Astrocyte (in vitro differentiated cells and primary cell): Measurements from ENCODE around the gene RHBDL1. TPM values are rescaled to one million over a fixed set of nuclear protein-coding genes. Genes with fewer than 3 reads are reported as not detected.
A peak's percentile ranks its signal among the peaks of the same experiment; 100 is the strongest.

Experiments
- DNase-seq: peaks from one replicate; pipeline ENCODE4 v3.0.0-alpha.2; 2010; ENCODE audit warnings: low read depth
- FAIRE-seq: peaks from 2 replicates; lab custom pipeline; 2011; peaks lifted over from hg19 to GRCh38; lab: Jason Lieb, UNC
- H2AFZ ChIP-seq: 2 replicates; pipeline ENCODE4 v1.6.0; 2012; ENCODE audit warnings: low read depth, low read length, inconsistent platforms
- H3K27ac ChIP-seq: 2 replicates; pipeline ENCODE4 v1.5.1; 2011; ENCODE audit warnings: low read depth, low read length, inconsistent platforms
- H3K27me3 ChIP-seq: 2 replicates; pipeline ENCODE4 v1.6.0; 2011; ENCODE audit warnings: low read length, inconsistent platforms; ENCODE audit not compliant: insufficient read depth
- H3K36me3 ChIP-seq: 2 replicates; pipeline ENCODE4 v1.5.1; 2011; ENCODE audit warnings: low read length, inconsistent platforms; ENCODE audit not compliant: insufficient read depth
- H3K4me1 ChIP-seq: 2 replicates; pipeline ENCODE4 v1.5.1; 2011; ENCODE audit warnings: low read length, inconsistent platforms; ENCODE audit not compliant: insufficient read depth
- H3K4me2 ChIP-seq: 2 replicates; pipeline ENCODE4 v1.6.0; 2012; ENCODE audit warnings: low read length, inconsistent platforms
- H3K4me3 ChIP-seq: 2 replicates; pipeline ENCODE4 v1.5.1; 2011; ENCODE audit warnings: low read depth, mild to moderate bottlenecking, low read length, inconsistent platforms; ENCODE audit not compliant: insufficient read depth
- H3K79me2 ChIP-seq: 2 replicates; pipeline ENCODE4 v1.6.0; 2012; ENCODE audit warnings: mild to moderate bottlenecking, low read length, inconsistent platforms; ENCODE audit not compliant: insufficient read depth
- H3K9ac ChIP-seq: 2 replicates; pipeline ENCODE4 v1.6.0; 2012; ENCODE audit warnings: mild to moderate bottlenecking, low read length, inconsistent platforms
- H3K9me3 ChIP-seq: 2 replicates; pipeline ENCODE4 v1.5.1; 2012; ENCODE audit warnings: low read depth, mild to moderate bottlenecking, low read length, inconsistent platforms; ENCODE audit not compliant: insufficient read depth
- H4K20me1 ChIP-seq: 2 replicates; pipeline ENCODE4 v1.6.0; 2012; ENCODE audit warnings: low read length, inconsistent platforms; ENCODE audit not compliant: insufficient read depth
- H3K27ac Mint-ChIP-seq: one replicate; pipeline ENCODE4 v1.8.0; 2021; ENCODE audit warnings: mild to moderate bottlenecking, mixed read lengths; ENCODE audit not compliant: unreplicated experiment
- H3K27me3 Mint-ChIP-seq: one replicate; pipeline ENCODE4 v1.8.0; 2021; ENCODE audit warnings: low read depth, mixed read lengths; ENCODE audit not compliant: unreplicated experiment
- H3K36me3 Mint-ChIP-seq: one replicate; pipeline ENCODE4 v1.8.0; 2021; ENCODE audit warnings: low read depth, mixed read lengths; ENCODE audit not compliant: unreplicated experiment
- H3K4me1 Mint-ChIP-seq: one replicate; pipeline ENCODE4 v1.8.0; 2021; ENCODE audit warnings: low read depth, mixed read lengths; ENCODE audit not compliant: unreplicated experiment
- H3K4me3 Mint-ChIP-seq: one replicate; pipeline ENCODE4 v1.8.0; 2021; ENCODE audit warnings: mild to moderate bottlenecking, moderate library complexity, mixed read lengths; ENCODE audit not compliant: unreplicated experiment
- H3K9me3 Mint-ChIP-seq: one replicate; pipeline ENCODE4 v1.8.0; 2021; ENCODE audit warnings: mild to moderate bottlenecking, mixed read lengths; ENCODE audit not compliant: unreplicated experiment
- CTCF ChIP-seq: IDR thresholded peaks from 2 replicates; pipeline ENCODE4 v1.5.1; 2011; ENCODE audit warnings: low read depth, mild to moderate bottlenecking, inconsistent platforms, low read length, moderate library complexity; ENCODE audit not compliant: insufficient read depth
- EZH2 ChIP-seq: IDR thresholded peaks from 2 replicates; pipeline ENCODE4 v1.6.1; 2012; ENCODE audit warnings: mild to moderate bottlenecking, low read length, inconsistent platforms; ENCODE audit not compliant: insufficient read depth
- total RNA-seq: library from RNA; stranded (reverse); gene quantifications from 2 replicates; pipeline ENCODE4 v1.2.1, GENCODE V29; 2021

The RHBDL1 gene
- total RNA-seq, 1 donor from 2014 or later, result 4.9 TPM

DNA sequence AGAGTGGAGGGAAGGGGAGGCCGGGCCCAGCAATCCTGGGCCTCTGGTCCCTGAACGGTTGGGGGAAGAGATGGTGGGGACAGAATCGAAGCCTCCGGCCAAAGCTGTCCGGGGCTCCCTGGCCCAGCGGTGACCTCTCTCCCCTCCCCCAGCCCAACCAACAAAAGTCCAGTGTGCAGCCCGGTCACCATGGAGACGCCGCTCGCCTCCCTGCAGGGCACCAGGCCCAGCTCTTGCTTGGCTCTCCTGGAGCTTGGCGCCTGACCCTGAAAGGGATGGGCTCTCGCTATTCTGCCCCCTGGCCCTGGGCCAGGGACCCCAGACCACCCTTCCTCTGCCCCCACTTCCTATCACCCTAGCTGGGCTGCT, 40.7 kb downstream of the RHBDL1 start:
- H3K79me2 ChIP-seq, result peaks cover 7% of the 10 kb centered on the region
- peak overlapping the region; percentile 90 for H3K4me2 ChIP-seq
- peak overlapping the region; percentile 60 for H2AFZ ChIP-seq
- FAIRE-seq, result no peak
- H3K9me3 ChIP-seq, result no peaks in the 10 kb centered on the region
- Mint-ChIP-seq H3K9me3 (no peaks in the 10 kb centered on the region), H3K36me3 (no peaks in the 10 kb centered on the region), H3K27ac (no peak overlapping the region), H3K4me1 (peaks cover 6% of the 10 kb centered on the region), H3K27me3 (no peaks in the 10 kb centered on the region), H3K4me3 (peak overlapping the region; percentile 80)
- peak overlapping the region; percentile 52 for H3K9ac ChIP-seq
- peaks cover 37% of the 10 kb centered on the region for H4K20me1 ChIP-seq
- H3K4me1 ChIP-seq, result peaks cover 29% of the 10 kb centered on the region
- TF ChIP-seq CTCF, result no peak
- no peak for TF ChIP-seq EZH2
- peak; percentile 29 for DNase-seq
- H3K27me3 ChIP-seq, result no peaks in the 10 kb centered on the region
- no peaks in the 10 kb centered on the region for H3K36me3 ChIP-seq
- H3K27ac ChIP-seq, result no peak overlapping the region
- H3K4me3 ChIP-seq, result peak overlapping the region; percentile 54

DNA sequence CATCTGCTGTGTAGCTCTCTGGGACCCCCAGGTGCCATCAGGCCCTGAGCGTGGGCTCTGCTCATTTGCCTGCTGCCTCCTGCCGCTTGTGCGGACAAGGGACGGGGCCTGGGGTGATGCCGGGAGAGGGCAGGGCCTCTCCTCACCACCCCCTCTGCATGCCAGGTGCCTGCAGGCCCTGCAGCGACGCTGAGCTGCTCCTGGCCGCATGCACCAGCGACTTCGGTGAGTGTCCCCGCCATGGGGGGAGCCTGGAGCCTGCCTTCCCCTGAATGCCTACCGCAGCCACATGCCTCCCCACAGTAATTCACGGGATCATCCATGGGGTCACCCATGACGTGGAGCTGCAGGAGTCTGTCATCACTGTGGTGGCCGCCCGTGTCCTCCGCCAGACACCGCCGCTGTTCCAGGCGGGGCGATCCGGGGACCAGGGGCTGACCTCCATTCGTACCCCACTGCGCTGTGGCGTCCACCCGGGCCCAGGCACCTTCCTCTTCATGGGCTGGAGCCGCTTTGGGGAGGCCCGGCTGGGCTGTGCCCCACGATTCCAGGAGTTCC, 41.4 kb downstream of the RHBDL1 start:
- no peaks in the 10 kb centered on the region for H3K9me3 ChIP-seq
- H3K27me3 Mint-ChIP-seq, result no peaks in the 10 kb centered on the region
- peak overlapping the region; percentile 80 for H3K4me3 Mint-ChIP-seq
- DNase-seq, result no peak
- no peaks in the 10 kb centered on the region for H3K27me3 ChIP-seq
- no peak overlapping the region for H3K4me3 ChIP-seq
- H4K20me1 ChIP-seq, result peaks cover 41% of the 10 kb centered on the region
- no peak overlapping the region for H3K27ac Mint-ChIP-seq
- H3K36me3 Mint-ChIP-seq, result no peaks in the 10 kb centered on the region
- no peaks in the 10 kb centered on the region for H3K9me3 Mint-ChIP-seq
- no peak for FAIRE-seq
- peaks cover 5% of the 10 kb centered on the region for H3K4me1 Mint-ChIP-seq
- no peak overlapping the region for H3K27ac ChIP-seq
- H3K4me2 ChIP-seq, result peak overlapping the region; percentile 90
- H3K79me2 ChIP-seq, result peaks cover 7% of the 10 kb centered on the region
- no peak overlapping the region for H2AFZ ChIP-seq
- H3K4me1 ChIP-seq, result peaks cover 35% of the 10 kb centered on the region
- no peak for TF ChIP-seq EZH2
- TF ChIP-seq CTCF, result no peak
- H3K9ac ChIP-seq, result no peak overlapping the region
- H3K36me3 ChIP-seq, result no peaks in the 10 kb centered on the region

DNA sequence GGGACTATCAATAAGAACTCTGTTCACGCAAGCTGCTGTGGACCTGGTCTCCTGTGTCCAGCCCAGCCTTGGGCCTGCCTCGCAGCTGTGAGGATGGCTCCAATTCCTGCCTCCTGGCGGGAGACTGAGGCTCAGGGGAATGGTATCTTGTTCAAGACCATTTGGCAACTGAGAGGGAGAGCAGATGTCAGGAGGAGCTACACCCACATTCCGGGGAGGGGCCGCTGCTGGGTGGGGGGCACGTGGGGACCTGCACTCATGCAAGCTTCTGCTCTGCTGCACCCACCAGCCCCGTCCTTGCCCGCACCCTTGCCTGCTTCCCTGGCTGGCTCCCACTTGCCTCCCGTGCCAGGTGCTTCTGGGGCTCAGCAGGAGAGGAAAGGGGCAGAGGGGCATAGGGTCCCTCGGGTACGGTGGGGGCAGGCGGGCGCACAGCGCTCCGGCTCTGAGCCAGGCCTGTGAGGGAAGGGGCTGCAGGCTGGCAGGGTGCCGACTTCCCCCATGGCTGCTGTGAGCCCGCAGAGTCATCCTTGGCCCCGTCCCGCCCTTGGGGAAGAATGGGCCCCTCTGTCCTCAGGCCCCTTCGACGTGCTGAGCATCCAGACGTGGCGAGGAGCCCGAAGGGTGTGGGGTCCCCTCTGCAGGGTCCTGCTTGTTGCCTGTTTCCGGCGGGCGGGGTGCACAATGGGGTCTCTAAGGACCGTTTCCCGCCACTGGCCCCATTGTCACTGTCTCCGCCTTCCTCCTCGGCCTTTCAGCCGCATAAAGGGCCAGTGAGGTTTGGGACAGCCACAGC, 42.2 kb downstream of the RHBDL1 start:
- Histone ChIP-seq H3K4me1 (peaks cover 38% of the 10 kb centered on the region), H3K9me3 (no peaks in the 10 kb centered on the region), H2AFZ (no peak overlapping the region), H3K9ac (no peak overlapping the region), H3K36me3 (no peaks in the 10 kb centered on the region), H4K20me1 (peaks cover 43% of the 10 kb centered on the region), H3K79me2 (peaks cover 7% of the 10 kb centered on the region), H3K27me3 (no peaks in the 10 kb centered on the region), H3K27ac (no peak overlapping the region), H3K4me2 (no peak overlapping the region), H3K4me3 (no peak overlapping the region)
- H3K4me1 Mint-ChIP-seq, result peaks cover 3% of the 10 kb centered on the region
- no peak overlapping the region for H3K4me3 Mint-ChIP-seq
- no peaks in the 10 kb centered on the region for H3K27me3 Mint-ChIP-seq
- FAIRE-seq, result no peak
- no peak for DNase-seq
- TF ChIP-seq CTCF, result no peak
- no peak for TF ChIP-seq EZH2
- no peaks in the 10 kb centered on the region for H3K36me3 Mint-ChIP-seq
- H3K27ac Mint-ChIP-seq, result no peak overlapping the region
- H3K9me3 Mint-ChIP-seq, result no peaks in the 10 kb centered on the region
